Activated CD8-positive, alpha-beta T cell treated with anti-CD3 and anti-CD28 coated beads, Interleukin-2, amount 10 ng/mL, durations not matched to agents 7 days and 5 days (primary cell): ENCODE measurements around the gene GUCA1A. TPM values are rescaled to one million over a fixed set of nuclear protein-coding genes. Genes with fewer than 3 reads are reported as not detected.
"Not testable (repeated sequence)": the region's sequence is repeated elsewhere in the genome, so short reads cannot be mapped to it uniquely, and the experiment has no call there.

Experiments
- ATAC-seq: fragments of 150-1000 bp; cut with Tn5 transposase; one replicate; pipeline ENCODE4 v1.10.0; 2021; ENCODE audit warnings: moderate library complexity
- CTCF ChIA-PET: fragments of 350-600 bp; sonication (Branson Sonifier 250); formaldehyde crosslinking; loops from one replicate; lab custom pipeline; 2021; ENCODE audit warnings: antibody characterized with exemption; lab: Charles Lee
- POLR2A ChIA-PET: fragments of 350-600 bp; sonication (Branson Sonifier 250); formaldehyde crosslinking; loops from one replicate; lab custom pipeline; 2021; ENCODE audit warnings: antibody characterized with exemption; lab: Charles Lee
- DNase-seq: peaks from one replicate; pipeline ENCODE4 v3.0.0-alpha.2; 2020
- H3K27ac Mint-ChIP-seq: one replicate; pipeline ENCODE4 v1.8.0; 2021; ENCODE audit warnings: mild to moderate bottlenecking, mixed read lengths
- H3K27me3 Mint-ChIP-seq: one replicate; pipeline ENCODE4 v1.8.0; 2021; ENCODE audit warnings: low read depth, mixed read lengths
- H3K36me3 Mint-ChIP-seq: one replicate; pipeline ENCODE4 v1.8.0; 2021; ENCODE audit warnings: low read depth, mixed read lengths
- H3K4me1 Mint-ChIP-seq: one replicate; pipeline ENCODE4 v1.8.0; 2021; ENCODE audit warnings: low read depth, mixed read lengths
- H3K4me3 Mint-ChIP-seq: one replicate; pipeline ENCODE4 v1.8.0; 2021; ENCODE audit warnings: mild to moderate bottlenecking, mixed read lengths
- H3K9me3 Mint-ChIP-seq: one replicate; pipeline ENCODE4 v1.8.0; 2022; ENCODE audit warnings: mixed read lengths; ENCODE audit not compliant: insufficient read depth
- total RNA-seq, 2 experiments: library from RNA; stranded (reverse); gene quantifications; one replicate each; pipeline ENCODE4 v1.2.3, GENCODE V29; 2021

GUCA1A gene
- total RNA-seq, 2 experiments from 2014 or later = not detected

DNA sequence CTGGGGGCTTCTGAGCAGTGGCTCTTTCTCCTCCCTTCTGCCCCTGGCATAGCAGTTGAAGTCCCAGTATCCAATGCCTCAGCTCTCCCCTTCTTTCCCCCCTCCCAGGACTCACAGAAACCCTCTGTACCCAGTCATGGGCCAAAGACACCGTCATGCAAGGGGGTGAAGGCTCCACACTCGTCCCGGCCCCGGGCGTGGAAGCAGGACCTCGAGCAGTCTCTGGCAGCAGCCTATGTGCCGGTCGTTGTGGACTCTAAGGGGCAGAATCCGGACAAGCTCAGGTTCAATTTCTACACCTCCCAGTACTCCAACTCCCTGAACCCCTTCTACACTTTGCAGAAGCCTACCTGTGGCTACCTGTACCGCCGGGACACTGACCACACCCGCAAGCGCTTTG is 10.4 kb upstream of the GUCA1A start:
- Mint-ChIP-seq H3K27ac (no peak overlapping the region), H3K4me1 (peaks cover 7% of the 10 kb centered on the region), H3K36me3 (no peaks in the 10 kb centered on the region), H3K4me3 (no peak overlapping the region), H3K27me3 (peaks cover 10% of the 10 kb centered on the region), H3K9me3 (no peaks in the 10 kb centered on the region)
- ChIA-PET POLR2A (no interaction called here), CTCF (interaction anchor here (1.3 to 1.7 kb wide), 2 partner anchors 385 to 388 kb away, joined by 3 to 7 read pairs; no protein-coding TSS in a partner anchor)
- ATAC-seq = no peak
- no peak for DNase-seq

DNA sequence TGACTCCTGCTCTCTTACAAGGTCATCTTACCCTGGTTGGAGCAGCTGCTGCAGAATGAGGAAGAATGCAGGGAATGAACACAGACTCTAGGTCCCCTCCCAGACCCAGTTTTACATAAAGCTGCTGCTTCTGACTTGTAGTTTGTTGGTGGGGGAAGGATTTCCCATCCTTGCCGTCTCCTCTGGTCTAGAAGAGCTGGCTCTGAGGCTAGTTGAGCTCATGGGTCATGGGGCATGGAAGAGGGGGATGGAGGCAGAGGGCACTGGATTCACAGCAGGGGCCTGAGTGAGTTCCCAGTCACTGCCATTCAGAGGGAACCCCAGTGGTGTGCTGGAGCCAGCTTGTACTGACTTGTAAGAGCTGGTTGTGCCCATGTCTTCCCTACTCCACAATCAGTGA is 9.2 kb upstream of the GUCA1A start:
- H3K27ac Mint-ChIP-seq = no peak overlapping the region

GRCh38 chr6:42165016-42165415 is 8.1 kb upstream of the GUCA1A start:
- Mint-ChIP-seq H3K4me1 (peaks cover 7% of the 10 kb centered on the region), H3K27me3 (peaks cover 14% of the 10 kb centered on the region), H3K36me3 (no peaks in the 10 kb centered on the region), H3K4me3 (no peak overlapping the region), H3K9me3 (no peaks in the 10 kb centered on the region), H3K27ac (no peak overlapping the region)
- ChIA-PET CTCF (interaction anchor here (1.6 to 2.9 kb wide), 3 partner anchors 9 to 61 kb away, joined by 4 to 12 read pairs (median 5); no protein-coding TSS in a partner anchor), POLR2A (interaction anchor here (0.6 to 0.7 kb wide), 2 partner anchors 38 to 130 kb away, joined by 3 read pairs; no protein-coding TSS in a partner anchor)
- DNase-seq (no peak), ATAC-seq (no peak)

More for the DNA sequence above, 9.2 kb upstream of the GUCA1A start:
- DNase-seq (no peak), ATAC-seq (no peak)
- peaks cover 7% of the 10 kb centered on the region for H3K4me1 Mint-ChIP-seq
- no peaks in the 10 kb centered on the region for H3K9me3 Mint-ChIP-seq
- peaks cover 10% of the 10 kb centered on the region for H3K27me3 Mint-ChIP-seq
- CTCF ChIA-PET = interaction anchor here (0.8 to 2.9 kb wide), 5 partner anchors 9 to 384 kb away, joined by 3 to 12 read pairs (median 4); a partner anchor contains a TSS
- H3K4me3 Mint-ChIP-seq = no peak overlapping the region
- POLR2A ChIA-PET = no interaction called here
- no peaks in the 10 kb centered on the region for H3K36me3 Mint-ChIP-seq

DNA sequence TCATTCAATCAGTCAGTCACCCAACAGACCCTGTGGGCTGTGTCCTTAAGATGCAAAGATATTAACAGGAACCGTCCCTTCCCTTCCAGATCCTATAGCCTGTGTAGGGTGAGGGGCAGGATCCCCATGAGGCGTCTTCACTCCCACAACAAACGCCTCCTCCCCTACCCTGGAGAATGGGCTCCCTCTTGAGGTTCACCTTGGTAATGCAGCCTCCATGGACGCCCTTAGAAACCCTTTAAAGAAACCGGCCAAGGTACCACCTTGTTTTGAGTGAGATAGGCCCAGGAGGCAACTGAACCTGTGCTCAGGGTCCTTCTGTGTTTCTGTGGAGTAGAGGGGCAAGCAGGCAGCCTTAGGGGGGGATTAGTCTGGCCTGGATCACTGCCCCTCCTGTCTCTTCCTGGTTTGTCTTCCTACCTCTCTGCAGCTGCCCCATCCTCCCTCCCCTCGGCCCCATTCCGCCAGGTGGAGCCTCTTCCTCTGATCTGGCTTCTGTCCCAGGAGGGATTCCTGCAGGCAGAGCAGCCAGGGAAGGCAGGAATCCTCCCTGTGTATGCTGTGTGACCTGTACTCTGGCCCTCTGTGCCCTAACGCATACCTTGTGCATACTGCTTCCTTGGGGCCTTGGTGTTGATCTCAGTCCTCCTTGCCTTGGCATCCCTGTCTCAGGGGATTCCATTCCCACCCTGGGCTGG is 6.6 kb upstream of the GUCA1A start:
- peaks cover 7% of the 10 kb centered on the region for H3K4me1 Mint-ChIP-seq
- H3K36me3 Mint-ChIP-seq = no peaks in the 10 kb centered on the region
- no peaks in the 10 kb centered on the region for H3K9me3 Mint-ChIP-seq
- peaks cover 7% of the 10 kb centered on the region for H3K27me3 Mint-ChIP-seq
- DNase-seq (peak; percentile 87), ATAC-seq (peak; percentile 88)
- H3K4me3 Mint-ChIP-seq = no peak overlapping the region
- ChIA-PET POLR2A (no interaction called here), CTCF (interaction anchor here (0.6 to 1.6 kb wide), 3 partner anchors 10 to 365 kb away, joined by 3 to 5 read pairs (median 3); no protein-coding TSS in a partner anchor)
- H3K27ac Mint-ChIP-seq = peak overlapping the region; percentile 60

DNA sequence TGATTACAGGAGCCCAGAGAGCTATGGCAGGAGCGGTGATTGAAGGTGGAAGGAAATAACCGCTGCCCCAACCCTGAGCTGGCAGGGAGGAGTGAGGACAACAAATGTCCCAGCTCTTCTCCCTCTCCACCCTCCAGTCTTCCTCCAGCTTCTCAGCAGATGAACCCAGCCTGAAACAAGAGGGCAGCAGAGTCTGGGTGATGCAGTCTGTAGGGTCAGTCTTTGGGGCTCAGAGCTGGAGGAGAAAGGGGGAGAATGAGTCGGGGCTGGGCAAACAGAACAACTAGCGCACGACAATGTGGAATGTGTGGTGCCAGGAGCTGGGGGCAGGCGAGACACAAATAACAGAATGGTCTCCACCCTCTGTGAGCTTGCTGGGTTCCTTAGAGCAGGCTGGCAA is 4.5 kb upstream of the GUCA1A start:
- no peak overlapping the region for H3K4me3 Mint-ChIP-seq
- H3K36me3 Mint-ChIP-seq = no peaks in the 10 kb centered on the region
- peaks cover 7% of the 10 kb centered on the region for H3K4me1 Mint-ChIP-seq
- H3K9me3 Mint-ChIP-seq = no peaks in the 10 kb centered on the region
- DNase-seq (no peak), ATAC-seq (no peak)
- CTCF ChIA-PET = interaction anchor here (1.0 to 1.3 kb wide), 2 partner anchors 31 to 381 kb away, joined by 3 read pairs; partner anchors contain the start of gene TOMM6
- POLR2A ChIA-PET = no interaction called here
- peaks cover 4% of the 10 kb centered on the region for H3K27me3 Mint-ChIP-seq
- H3K27ac Mint-ChIP-seq = no peak overlapping the region

- H3K27me3 Mint-ChIP-seq, POLR2A ChIA-PET, H3K27ac Mint-ChIP-seq: not testable (repeated sequence)
Measured at GRCh38 chr6:42169780-42170179, 3.4 kb upstream of the GUCA1A start.

GRCh38 chr6:42171813-42172581 is 1.2 kb upstream of the GUCA1A start:
- ChIA-PET POLR2A (no interaction called here), CTCF (interaction anchor here (1.3 to 1.4 kb wide), 2 partner anchors 127 to 376 kb away, joined by 3 read pairs; no protein-coding TSS in a partner anchor)
- Mint-ChIP-seq H3K27ac (no peak overlapping the region), H3K36me3 (no peaks in the 10 kb centered on the region), H3K9me3 (no peaks in the 10 kb centered on the region), H3K27me3 (peaks cover 6% of the 10 kb centered on the region), H3K4me3 (no peak overlapping the region), H3K4me1 (no peaks in the 10 kb centered on the region)
- ATAC-seq (no peak), DNase-seq (no peak)

More at GRCh38 chr6:42169780-42170179, 3.4 kb upstream of the GUCA1A start:
- CTCF ChIA-PET = interaction anchor here (1.0 to 1.3 kb wide), 4 partner anchors 33 to 382 kb away, joined by 3 to 4 read pairs (median 3); partner anchors contain the start of gene TOMM6
- H3K9me3 Mint-ChIP-seq, H3K36me3 Mint-ChIP-seq, DNase-seq, ATAC-seq, H3K4me1 Mint-ChIP-seq, H3K4me3 Mint-ChIP-seq: not testable (repeated sequence)

DNA sequence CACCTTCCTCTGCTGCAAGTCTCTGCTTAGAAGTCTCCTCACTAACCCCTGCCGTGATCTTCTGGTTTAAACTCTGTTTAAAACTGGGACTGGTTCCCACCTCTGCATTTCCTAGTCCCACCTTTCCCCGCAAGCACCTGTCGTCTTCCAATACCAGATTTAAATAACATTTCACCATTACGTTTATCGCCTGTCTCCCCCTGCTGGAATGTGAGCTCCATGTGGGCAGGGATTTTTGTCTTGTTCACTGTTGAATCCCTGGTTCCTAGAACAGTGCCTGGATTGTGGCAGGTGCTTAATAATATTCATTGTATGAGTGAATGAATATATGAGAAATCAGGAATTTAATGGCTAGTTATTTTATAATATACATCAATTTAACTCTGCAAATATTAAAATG is 2.7 kb downstream of the GUCA1A start:
- Mint-ChIP-seq H3K9me3 (no peaks in the 10 kb centered on the region), H3K27me3 (peaks cover 2% of the 10 kb centered on the region), H3K36me3 (no peaks in the 10 kb centered on the region), H3K4me1 (peaks cover 2% of the 10 kb centered on the region), H3K4me3 (no peak overlapping the region), H3K27ac (no peak overlapping the region)
- ATAC-seq (no peak), DNase-seq (no peak)
- ChIA-PET CTCF (interaction anchor here (1.4 kb wide), 1 partner anchor 372 kb away, joined by 3 read pairs; no protein-coding TSS in a partner anchor), POLR2A (interaction anchor here (0.6 to 1.2 kb wide), 2 partner anchors 266 to 374 kb away, joined by 3 read pairs; no protein-coding TSS in a partner anchor)

DNA sequence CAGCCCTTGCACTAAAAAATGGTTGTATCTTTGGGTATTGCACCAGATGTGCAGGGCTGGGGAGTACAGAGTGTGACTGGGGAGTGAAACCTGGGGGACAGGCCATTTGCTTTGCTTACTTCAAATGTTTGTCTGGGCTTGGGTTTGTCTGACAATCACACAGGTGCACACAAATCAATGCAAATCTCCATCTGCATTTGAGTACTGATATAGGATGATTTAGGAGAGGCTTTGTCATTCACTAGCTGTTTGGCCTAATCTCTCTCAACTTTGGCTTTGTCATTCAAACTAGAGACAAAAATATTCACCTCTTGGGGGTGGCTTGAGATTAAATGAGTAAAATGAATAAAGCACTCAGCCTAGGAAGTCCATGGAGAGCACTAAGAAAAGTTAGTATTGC is 3.8 kb downstream of the GUCA1A start:
- Mint-ChIP-seq H3K27me3 (peaks cover 2% of the 10 kb centered on the region), H3K4me3 (no peak overlapping the region), H3K36me3 (no peaks in the 10 kb centered on the region), H3K27ac (no peak overlapping the region), H3K4me1 (peaks cover 2% of the 10 kb centered on the region), H3K9me3 (no peaks in the 10 kb centered on the region)
- DNase-seq (no peak), ATAC-seq (no peak)
- POLR2A ChIA-PET = no interaction called here
- CTCF ChIA-PET = interaction anchor here (1.4 kb wide), 1 partner anchor 371 kb away, joined by 3 read pairs; no protein-coding TSS in a partner anchor

GRCh38 chr6:42177514-42178364 is 4.6 kb downstream of the GUCA1A start:
- ChIA-PET POLR2A (interaction anchor here (0.6 kb wide), 1 partner anchor 8 kb away, joined by 5 read pairs; no protein-coding TSS in a partner anchor), CTCF (interaction anchor here (0.8 kb wide), 1 partner anchor 73 kb away, joined by 3 read pairs; no protein-coding TSS in a partner anchor)
- DNase-seq = no peak
- Mint-ChIP-seq H3K36me3 (no peaks in the 10 kb centered on the region), H3K9me3 (no peaks in the 10 kb centered on the region), H3K4me3 (no peak overlapping the region), H3K27me3 (peaks cover 2% of the 10 kb centered on the region), H3K27ac (no peak overlapping the region), H3K4me1 (peaks cover 2% of the 10 kb centered on the region)
- no peak for ATAC-seq
